Lower leg skin (tissue), 4 donors: ENCODE results near the gene LTBP2. TPM values are rescaled to one million over a fixed set of nuclear protein-coding genes. Genes with fewer than 3 reads are reported as not detected.

Source experiments
- DNase-seq, 2 donors: peaks; one replicate each; pipeline ENCODE4 v3.0.0-alpha.2; 2019; ENCODE audit warnings: low spot score in 2 of 2
- H3K4me3 ChIP-seq: fragments of 200-600 bp; sonication (generic); 2 replicates; pipeline ENCODE4 v1.5.1; 2017; ENCODE audit warnings: mild to moderate bottlenecking, low read depth; ENCODE audit not compliant: poor library complexity, severe bottlenecking
- POLR2A ChIP-seq, 2 donors: fragments of 450-650 bp; IDR thresholded peaks; one replicate each; pipeline ENCODE4 v1.6.1; 2016 to 2017; ENCODE audit warnings: antibody characterized with exemption in 2 of 2, mild to moderate bottlenecking in 1 of 2, moderate library complexity in 1 of 2
- WGBS, 2 donors: methylation state at CpG; one replicate each; pipeline ENCODE4 v1.1.5; 2018; 5-methylcytosine and 5-hydroxymethylcytosine counted together
- intact Hi-C: fragments of 100-400 bp; cut with DNase I; formaldehyde crosslinking; loops from one replicate; pipeline ENCODE4 v1.15.0; 2023; ENCODE audit warnings: low total_unique reads
- total RNA-seq, 4 donors: library from RNA; depleted of rRNA; stranded (reverse); fragments of >200 nt; gene quantifications; one replicate each; pipeline ENCODE4 v1.1.0, GENCODE V29; 2016
- TF ChIP-seq, protein P1 (sequence below), 3 donors: fragments of 450-650 bp; IDR thresholded peaks; one replicate each; pipeline ENCODE4 v1.5.1; 2016; ENCODE audit warnings: antibody characterized with exemption in 3 of 3, mild to moderate bottlenecking in 3 of 3, moderate library complexity in 2 of 3

Gene LTBP2
- total RNA-seq, 4 donors from 2014 or later = 13.7 to 39.3 (median 25.9) TPM

GRCh38 chr14:74472601-74473000 is 139.4 kb downstream of the LTBP2 start:
- WGBS, 2 donors = 89 to 92% methylated on average over 2 of the region's 2 CpGs
- no peak overlapping the region for H3K4me3 ChIP-seq
- TF ChIP-seq, protein P1, sequence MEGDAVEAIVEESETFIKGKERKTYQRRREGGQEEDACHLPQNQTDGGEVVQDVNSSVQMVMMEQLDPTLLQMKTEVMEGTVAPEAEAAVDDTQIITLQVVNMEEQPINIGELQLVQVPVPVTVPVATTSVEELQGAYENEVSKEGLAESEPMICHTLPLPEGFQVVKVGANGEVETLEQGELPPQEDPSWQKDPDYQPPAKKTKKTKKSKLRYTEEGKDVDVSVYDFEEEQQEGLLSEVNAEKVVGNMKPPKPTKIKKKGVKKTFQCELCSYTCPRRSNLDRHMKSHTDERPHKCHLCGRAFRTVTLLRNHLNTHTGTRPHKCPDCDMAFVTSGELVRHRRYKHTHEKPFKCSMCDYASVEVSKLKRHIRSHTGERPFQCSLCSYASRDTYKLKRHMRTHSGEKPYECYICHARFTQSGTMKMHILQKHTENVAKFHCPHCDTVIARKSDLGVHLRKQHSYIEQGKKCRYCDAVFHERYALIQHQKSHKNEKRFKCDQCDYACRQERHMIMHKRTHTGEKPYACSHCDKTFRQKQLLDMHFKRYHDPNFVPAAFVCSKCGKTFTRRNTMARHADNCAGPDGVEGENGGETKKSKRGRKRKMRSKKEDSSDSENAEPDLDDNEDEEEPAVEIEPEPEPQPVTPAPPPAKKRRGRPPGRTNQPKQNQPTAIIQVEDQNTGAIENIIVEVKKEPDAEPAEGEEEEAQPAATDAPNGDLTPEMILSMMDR (IDR thresholded peaks at IDR 0.05) = no peak
- TF ChIP-seq POLR2A (IDR thresholded peaks at IDR 0.05) = no peak
- no peak for DNase-seq
- intact Hi-C loops = no loop called here

DNA sequence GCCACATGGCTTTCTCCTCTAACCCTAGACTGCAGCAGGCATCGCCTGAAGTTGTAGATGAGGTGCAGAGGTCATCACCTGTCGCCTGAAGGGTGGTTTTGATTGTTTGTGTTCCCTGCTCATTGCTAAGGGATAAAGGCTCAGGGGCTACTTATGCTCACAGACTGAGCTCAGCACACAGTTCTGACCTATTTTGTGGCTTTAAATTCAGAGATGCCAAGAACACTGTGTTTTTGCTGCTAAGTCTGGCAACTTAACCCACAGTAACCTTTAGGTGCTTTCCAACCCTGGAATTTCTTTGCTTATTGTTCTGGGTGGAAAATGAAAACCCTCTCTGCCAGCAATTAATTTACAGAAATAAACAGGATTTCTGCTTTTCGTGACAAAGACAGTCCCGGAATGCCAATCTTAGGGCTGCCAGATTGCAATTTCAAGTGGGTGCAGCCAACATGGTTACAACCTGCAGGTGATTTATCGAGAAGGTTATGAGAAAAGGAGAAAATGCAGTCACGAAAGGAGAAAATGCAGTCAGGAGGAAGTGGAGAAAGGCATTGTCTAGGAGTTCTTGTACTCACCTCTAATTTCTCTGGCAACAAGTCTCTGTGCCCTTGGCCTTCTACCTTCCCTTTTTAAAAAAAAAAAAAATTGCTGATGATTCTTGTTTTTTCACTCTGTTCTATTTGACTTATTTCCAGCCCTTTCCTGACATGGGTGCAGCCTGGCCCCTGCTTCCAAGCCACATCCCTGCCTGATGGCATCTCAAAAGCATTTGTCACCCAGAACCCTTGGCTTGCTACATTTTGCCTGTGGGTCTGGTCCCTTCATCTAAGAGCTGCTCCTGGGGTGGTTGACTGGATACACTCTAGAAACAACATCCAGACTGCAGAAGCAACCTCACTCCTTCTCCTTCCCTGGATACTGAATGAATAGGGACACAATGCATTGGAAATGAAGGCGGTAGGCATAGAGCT is 142.2 kb downstream of the LTBP2 start:
- 39 to 44% methylated on average over 7 of the region's 7 CpGs for WGBS, 2 donors

GRCh38 chr14:74468513-74468912 is 143.5 kb downstream of the LTBP2 start:
- intact Hi-C loops = no loop called here
- no peak for DNase-seq
- no peak overlapping the region for H3K4me3 ChIP-seq
- no peak for TF ChIP-seq POLR2A (IDR thresholded peaks at IDR 0.05)
- TF ChIP-seq, protein P1 (IDR thresholded peaks at IDR 0.05) = no peak
- WGBS, 2 donors = 84 to 100% methylated on average over 3 of the region's 3 CpGs

More for the DNA sequence above, 142.2 kb downstream of the LTBP2 start:
- no peak overlapping the region for H3K4me3 ChIP-seq
- no peak for DNase-seq
- TF ChIP-seq POLR2A (IDR thresholded peaks at IDR 0.05) = no peak
- TF ChIP-seq, protein P1 (IDR thresholded peaks at IDR 0.05) = no peak
- intact Hi-C loops = no loop called here

- intact Hi-C loops = no loop called here
- WGBS, 2 donors = 79 to 80% methylated on average over 2 of the region's 2 CpGs
- DNase-seq = no peak
Measured at GRCh38 chr14:74465335-74465734, 146.7 kb downstream of the LTBP2 start.

GRCh38 chr14:74464785-74465184 is 147.3 kb downstream of the LTBP2 start:
- DNase-seq = no peak
- intact Hi-C loops = no loop called here
- 58 to 68% methylated on average over 3 of the region's 3 CpGs for WGBS, 2 donors
- H3K4me3 ChIP-seq = no peak overlapping the region
- no peak for TF ChIP-seq POLR2A (IDR thresholded peaks at IDR 0.05)
- TF ChIP-seq, protein P1 (IDR thresholded peaks at IDR 0.05) = no peak

More at GRCh38 chr14:74465335-74465734, 146.7 kb downstream of the LTBP2 start:
- no peak overlapping the region for H3K4me3 ChIP-seq
- no peak for TF ChIP-seq POLR2A (IDR thresholded peaks at IDR 0.05)
- TF ChIP-seq, protein P1 (IDR thresholded peaks at IDR 0.05) = no peak
